GM04504 (cell line): ENCODE results near the gene INPP5A.

Experiments used
- DNase-seq: peaks from one replicate; pipeline ENCODE4 v3.0.0-alpha.2; 2012; ENCODE audit warnings: low read depth

INPP5A gene

DNA sequence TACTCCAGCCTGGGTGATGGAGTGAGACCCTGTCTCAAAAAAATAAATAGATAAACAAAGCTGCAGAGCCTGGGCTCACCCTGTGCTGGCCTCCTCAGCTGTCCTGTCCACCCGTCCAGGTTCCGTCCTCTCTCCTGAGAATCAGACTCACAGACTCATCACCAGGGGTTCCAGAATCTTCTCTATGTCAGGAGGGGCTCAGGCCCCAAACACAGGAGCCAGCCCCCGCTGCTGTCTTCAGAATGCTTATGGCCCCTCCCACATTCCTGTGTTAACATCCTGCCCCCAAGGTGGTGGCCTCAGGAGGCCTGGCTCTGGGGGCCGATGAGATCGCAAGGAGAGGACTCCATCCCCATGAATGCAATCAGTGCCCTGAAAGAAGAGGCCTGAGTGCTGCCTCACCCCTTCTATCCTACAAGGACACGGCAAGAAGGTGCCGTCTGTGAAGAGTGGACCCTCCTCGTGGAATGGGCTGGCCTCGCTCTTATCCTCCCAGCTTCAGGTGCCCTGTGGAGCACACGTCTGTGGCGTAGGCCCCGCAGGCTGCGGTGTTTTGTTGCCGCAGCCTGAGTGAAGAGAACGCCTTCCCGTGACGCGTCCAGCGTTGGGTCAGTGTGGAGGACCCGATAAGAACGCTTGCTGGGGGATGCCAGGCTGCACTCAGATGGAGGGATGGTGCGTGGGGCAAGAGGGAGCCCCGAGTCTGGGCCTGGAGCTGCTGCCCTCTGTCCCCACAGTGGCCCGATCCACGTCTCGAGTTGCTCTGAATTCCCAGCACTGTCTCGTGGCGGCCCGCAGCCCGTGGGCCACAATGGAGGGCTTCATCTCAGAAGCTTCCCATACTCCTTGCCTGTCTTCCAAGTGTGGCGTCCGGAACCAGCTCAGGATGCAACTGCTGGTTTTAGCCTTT is 77.1 kb downstream of the INPP5A start:
- no peak for DNase-seq

DNA sequence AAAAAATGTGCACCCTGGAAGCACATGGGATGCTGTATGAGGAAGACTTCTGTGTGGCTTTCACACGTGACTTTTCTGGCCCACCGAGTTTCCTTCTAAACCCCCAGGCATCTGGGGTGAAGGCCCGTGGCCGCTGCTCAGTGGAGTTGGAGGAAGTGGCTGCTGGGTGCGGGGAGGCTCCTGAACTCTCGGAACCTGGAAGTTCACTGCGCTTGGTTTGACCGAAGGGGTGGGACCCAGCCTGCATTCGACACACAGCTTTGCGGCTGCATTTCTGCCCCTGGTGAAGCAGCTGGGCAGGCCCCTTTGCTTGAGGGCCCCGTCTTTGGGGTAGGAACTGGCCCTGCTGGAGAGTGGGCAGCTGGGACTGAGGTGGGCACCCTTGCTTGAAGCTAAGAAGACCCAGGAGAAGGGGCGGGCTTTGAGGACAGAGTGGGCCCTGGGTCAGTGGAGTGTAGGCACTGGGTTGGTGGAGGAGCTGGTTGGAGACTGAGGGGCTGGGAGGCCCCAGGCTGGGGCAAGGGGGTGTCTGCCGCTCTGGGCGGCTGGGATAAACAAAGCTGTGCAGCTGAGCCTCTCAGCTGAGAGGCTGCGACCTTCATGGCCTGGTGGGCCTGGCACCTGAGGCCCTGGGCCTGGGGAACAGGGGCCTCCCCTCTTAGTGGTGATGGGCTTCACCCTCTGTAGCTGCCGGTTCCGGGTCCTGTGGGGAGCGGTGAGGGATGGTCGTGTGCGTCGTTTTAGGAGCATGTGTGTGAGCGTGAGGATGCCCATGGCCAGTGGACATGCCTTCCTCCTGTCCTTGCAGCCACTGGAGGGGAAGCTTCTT is 78.0 kb downstream of the INPP5A start:
- DNase-seq: no peak

DNA sequence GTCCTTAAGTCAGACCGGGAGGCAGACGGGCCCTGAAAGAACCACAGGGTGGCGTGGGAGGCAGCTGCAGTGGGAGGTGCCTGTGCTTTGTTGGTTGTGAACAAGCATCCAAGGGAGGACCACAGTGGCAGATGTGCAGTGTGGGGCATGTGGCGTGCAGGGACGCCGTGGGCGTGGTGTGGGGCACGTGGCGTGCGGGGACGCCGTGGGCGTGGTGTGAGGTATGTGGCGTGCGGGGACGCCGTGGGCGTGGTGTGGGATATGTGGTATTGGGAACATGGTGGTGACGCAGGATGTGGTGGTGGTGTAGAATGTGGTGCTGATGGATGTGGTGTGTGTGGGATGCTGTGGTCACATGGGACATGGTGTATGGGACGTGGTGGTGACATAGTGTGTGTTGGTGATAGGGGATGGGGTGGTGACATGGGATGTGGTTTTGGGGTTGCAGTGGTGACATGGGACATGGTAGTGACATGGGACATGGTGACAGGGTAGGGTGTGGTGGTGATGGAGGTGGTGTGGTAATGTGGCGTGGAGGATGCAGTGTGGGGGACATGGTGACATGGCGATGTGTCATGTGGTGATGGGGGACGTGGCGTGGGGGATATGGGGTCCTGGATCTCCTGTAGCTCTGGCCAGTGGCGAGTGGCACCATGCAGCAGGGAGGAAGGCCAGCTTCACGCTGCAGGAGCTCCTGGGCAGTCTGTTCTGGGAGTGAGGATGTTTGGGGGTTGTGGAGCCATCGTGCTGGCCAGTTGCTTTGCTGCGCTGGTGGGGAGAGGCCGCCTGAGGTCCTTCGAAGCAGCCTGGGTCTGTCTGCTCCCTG is 78.8 kb downstream of the INPP5A start:
- DNase-seq: no peak

DNA sequence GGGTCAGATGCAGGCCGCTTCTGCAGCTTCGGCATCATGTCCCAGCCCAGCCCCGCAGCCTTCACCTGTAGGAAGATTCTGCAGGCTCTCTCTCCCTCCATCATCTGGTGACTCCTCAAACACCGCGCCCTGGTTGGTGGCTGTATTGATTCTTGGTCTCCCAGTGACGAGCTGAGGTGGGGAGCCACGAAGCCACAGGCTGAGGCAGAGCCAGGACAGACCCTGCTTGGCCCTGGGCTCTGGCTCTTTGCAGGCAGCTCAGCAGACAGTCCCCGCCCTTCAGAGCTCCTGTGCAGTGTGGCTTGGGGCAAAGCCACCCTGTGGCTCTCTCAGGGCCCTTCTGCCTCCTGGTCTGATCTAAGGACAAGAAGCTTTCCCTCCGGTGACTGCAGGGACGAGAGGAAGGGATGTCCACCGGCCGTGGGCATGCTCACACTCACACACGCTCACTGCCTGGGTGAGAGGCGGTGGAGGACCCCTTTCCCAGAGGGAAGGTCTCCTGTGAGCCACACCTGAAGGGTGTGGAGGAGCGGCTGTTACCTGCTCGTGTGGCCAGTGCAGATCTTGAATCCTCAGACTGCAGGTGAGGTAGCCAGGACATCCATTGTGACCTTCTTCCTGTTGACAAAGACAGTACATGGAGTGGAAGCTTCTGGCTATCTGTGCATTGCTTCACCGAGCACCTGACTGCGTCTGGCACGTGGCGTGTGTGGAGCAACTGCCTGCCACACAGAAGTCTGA is 79.6 kb downstream of the INPP5A start:
- no peak for DNase-seq

DNA sequence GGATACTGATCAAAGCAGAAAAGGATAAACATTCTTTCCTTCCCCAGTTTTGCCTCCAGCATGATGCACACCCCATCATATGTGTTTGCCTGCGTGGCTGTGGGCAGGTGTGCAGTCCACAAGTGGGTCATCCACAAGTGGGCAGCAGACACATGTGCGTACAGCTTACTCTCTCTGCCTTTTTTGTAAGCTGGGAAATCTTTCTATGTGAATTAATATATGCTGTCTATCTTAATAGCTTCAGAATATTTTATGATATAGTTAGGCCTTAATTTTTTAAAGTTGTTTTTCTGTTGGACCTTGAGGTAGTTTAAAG is 80.1 kb downstream of the INPP5A start:
- no peak for DNase-seq

DNA sequence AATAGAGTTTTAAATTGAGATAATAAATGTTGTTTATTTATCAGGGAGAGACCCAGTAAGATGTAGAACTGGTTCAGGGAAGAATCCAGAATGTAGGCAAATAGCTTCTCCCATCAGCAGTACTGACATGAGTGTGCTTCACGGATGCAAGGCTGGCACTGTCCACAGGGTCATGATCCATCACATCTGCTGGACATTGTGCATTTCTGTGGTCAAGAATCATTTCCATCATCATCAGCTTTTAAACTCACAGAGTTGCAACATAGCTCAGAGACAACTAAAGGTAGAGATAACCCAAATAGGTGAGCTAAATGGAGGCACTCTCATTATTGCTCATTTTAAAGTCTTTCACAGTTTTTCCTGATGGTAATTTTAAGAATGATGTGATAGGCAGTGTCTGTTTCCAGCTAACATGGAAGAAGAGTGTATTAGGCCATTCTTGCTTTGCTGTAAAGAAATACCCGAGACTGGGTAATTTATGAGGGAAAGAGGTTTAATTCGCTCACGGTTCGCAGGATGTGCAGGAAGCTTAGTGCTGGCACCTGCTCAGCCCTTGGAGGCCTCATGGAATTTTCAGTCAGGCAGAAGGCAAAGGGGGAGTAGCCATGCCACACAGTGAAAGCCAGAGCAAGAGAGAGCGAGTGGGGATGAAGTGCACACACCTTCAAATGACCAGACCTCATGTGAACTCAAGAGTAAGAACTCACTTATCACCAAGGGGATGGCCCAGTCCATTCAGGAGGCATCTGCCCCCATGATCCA is 80.8 kb downstream of the INPP5A start:
- no peak for DNase-seq

DNA sequence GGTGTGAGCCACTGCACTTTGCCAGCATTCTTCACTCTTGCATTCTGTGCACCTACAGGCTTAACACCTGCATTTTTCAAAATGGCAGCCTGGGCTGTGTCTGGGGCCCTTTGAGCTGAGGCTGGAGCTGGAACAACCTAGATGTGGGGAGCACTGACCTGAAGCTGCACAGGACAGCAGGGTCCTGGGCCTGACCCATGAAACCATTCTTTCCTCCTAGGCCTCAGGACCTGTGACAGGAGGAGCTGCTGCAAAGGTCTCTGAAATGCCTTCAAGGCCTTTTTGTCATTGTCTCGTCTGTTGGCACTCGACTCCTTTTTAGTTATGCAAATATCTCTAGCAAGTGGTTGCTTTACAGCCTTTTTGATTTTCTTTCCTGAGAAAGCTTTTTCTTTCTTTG is 82.3 kb downstream of the INPP5A start:
- DNase-seq: no peak

DNA sequence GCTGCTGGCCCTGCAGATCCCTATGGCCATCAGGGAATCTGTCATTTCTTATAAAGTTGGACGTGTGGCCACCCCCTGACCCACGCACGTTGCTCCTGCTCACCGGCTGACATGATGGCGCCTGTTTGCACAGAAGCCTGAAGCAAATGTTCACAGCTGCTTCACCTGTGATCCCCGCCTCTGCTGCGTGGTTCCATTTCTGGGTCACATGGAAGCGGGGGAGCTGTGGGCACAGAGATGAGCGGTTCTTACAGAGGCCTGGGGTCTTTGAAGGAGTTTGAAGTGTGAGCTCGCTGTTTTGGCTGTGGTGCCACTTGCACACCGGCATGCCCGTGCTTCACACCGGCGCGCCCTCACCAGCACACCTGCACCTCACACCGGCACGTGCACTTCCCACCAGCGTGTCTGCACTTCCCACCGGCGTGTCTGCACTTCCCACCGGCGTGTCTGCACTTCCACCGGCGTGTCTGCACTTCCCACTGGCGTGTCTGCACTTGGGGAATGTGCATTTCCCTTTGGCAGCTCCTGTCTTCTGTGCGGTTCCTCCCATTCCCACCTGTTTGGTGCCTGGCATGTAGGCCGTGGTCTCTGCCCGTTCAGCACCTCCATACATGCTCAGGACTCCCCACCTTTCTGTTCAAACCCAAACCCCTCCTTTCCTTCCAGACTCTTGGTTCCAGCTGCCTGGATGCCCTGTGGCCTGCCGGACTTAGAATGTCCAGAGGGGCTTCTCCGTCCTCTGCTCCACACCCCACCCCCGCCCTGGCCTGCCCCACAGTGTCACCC is 86.7 kb downstream of the INPP5A start:
- no peak for DNase-seq

DNA sequence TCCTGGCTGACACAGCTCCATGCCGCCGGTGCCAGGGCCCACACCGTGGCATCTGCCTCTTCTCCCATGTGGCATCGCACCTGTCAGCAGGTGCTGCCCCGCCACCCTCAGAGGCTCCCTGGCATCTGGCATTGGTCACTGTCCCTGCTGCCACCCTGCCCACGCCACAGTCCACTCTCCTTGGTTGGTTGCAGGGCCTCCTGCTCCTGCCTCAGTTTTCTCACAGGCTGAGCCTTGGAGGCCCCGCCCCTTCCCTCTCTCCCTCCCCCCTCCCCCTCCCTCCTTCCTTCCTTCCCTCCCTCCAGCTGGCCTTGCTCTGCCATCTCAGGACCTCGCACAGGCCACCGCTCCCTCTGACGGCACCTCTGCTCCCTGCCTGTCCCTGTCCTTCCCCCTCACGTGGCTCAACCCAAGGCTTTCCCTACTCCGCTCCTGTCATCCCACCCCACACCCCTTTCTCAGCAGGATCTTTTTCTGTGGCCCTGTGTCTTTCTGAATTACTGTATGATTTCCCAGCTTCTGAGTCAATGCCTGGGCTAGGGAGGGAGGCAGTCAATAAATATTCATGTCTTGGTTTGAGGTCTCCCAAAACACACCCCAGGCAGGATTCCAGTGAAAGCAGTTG is 87.4 kb downstream of the INPP5A start:
- no peak for DNase-seq

DNA sequence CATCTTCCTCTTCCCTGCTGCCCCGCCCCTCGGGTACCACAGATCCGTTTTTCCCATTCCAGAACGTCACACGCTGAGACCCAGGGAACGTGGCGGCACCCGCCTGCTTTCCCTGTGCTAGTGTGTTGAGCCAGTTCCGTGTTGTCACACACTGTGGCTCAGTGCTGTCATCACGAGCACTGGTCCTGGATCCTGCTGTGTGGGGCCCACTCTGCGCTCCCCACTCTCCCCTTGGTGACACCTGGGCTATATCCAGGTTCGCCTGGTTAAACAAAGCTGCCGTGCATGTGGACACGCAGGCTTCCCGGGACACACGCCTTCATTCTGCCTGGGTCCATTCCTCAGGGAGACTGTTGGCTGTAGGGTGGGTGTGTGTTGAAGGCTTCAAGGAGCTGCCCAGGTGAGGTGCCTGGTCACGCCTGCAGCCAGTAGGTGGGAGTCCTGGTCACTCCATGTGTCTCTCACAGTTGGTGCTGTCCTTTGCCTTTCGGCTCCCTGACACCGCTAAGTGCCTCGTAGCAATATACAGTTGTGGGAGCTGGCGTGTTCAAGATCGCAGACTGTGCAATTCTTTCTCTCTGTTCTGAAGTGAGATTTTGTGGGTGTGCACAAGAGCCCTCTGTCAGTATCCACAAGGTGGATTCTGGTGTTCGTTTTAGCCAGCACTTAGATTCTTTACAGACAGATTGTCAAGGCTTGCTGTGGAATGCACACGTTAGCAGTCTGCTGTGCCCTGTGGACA is 88.6 kb downstream of the INPP5A start:
- no peak for DNase-seq

DNA sequence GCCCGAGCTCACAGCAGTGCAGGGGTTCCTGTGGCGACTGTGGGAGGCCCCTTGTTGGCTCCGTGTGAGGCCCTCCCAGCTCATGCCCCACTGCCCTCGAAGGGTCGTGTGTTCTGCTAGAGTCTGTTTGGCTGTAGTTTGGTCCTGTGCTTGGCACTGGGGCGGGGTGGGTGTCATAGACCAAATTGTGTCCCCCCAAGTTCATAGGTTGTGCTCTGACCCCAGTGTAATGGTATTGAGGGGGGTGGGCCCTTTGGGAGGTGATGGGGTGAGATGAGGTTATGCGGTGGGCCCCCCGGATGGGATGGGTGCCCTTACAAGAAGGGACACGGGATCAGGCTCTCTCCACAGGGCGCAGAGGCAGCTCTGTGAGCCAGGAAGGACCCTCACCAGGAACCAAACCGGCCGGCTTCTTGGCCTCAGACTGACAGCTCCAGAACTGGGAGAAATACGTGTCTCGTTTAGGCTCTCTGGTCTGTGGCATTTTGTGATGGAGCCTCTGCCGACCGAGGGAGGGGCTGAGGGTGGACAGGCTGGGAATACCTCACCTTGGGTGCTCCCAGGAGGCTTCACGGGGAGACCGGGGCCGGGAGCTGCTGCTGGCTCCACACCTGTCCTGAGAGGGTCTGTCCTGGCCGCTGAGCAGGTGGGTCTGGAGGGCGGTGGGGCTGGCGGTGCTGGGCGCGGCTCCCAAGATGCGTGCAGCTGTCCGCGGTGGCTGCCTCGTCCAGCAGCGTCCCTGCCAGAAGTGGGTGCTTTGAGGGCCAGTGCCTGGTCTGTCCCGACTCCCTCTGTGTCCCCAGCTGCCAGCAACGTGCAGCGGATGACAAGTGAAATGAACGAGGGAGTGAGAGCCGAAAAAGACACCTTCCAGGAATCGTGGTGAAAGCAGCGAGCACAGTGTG is 89.4 kb downstream of the INPP5A start:
- no peak for DNase-seq

DNA sequence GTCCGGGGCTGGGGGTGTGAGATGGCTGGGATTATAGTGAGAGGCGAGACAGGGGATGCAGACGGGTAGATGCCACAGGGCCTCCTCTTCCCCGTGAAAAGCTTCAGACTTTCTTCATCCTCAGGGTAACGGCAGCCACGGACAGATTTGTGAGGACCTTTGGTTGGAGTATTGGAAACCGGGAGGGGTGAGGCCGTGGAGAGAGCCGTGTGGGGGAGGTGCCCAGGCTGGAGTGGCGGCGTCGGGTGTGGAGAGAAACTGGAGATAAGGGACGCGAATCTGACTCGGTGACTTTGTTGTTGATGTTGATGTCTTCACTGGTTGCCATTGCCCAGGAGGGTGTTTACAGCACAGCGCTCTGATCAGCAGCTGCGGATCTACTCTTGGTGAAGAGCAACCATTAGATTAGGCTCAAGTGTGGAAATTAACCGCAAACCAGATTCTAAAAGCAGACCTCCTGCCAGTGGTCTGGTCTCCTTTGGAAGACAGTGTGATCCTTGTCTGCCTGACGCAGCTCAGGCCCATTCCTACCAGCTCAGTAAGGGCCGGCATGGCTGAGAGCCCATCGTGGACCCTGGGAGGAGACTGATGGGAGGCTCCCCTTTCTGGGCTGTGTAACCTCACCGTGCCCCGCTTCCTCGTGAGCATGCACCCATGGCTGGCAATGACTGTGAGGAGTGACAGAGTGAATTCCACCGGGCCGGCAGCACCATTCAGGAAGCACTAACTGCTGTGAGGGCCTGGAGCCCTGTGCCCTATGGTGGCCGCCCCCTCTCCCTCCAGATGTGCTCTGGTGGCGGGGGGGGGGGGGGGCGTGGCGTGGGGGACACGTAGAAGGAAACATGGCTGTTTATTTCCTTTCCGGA is 90.3 kb downstream of the INPP5A start:
- no peak for DNase-seq

DNA sequence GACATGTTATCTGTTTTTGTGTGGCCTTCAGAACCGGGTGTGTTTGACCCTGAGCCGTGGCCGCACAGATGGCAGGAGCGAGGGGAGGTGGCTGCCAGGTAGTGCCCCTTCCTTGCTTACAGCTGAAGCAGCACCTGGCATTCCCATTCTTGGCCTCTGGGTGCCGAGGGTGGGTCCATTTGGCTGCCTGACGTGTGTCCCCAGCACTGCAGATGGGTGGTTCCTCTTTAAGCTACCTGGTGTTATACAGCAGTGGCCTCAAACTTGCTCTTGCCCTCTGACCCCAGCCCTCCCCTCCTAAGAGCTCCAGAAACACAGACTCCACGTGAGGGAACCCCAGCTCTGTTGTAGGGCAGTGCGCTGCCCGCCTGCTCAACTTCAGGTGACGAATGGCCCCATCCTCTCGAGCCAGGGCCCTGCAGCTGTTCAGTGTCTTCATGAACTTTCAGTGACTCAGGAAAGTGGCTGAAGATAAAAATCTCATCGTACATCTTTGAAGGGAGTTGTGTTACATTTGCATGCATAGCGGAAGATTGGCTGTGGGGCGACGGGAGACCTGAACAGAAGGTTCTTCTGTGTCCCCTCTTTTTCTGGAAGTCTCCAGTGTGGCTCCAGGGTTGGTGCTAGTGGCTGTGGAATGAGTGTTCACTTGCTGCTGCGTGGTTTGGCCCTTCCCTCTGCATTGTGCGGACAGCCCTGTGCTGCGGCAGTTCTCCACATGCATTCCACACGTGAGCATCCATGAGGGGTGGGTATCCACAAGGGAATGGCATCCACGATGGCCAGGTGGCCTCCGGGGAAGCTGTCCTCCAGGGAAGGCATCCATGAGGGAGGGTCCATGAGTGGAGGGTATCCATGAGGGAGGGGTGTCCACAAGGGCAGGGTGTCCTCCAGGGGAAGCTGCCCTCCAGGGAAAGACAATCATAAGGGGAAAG is 91.6 kb downstream of the INPP5A start:
- no peak for DNase-seq

DNA sequence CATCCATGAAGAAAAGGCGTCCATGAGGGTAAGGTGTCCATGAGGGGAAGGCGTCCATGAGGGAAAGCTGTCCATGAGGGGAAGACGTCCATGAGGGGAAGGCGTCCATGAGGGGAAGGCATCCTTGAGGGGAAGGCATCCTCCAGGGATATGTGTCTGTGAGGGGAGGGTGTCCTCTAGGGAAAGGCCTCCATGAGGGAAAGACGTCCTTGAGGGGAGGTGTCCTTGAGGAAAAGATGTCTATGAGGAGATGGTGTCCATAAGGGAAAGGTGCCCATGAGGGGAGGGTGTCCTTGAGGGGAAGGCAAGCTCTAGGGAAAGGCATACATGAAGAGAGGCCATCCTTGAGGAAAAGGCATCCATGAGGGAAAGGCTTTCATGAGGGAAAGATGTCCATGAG is 92.6 kb downstream of the INPP5A start:
- no peak for DNase-seq

DNA sequence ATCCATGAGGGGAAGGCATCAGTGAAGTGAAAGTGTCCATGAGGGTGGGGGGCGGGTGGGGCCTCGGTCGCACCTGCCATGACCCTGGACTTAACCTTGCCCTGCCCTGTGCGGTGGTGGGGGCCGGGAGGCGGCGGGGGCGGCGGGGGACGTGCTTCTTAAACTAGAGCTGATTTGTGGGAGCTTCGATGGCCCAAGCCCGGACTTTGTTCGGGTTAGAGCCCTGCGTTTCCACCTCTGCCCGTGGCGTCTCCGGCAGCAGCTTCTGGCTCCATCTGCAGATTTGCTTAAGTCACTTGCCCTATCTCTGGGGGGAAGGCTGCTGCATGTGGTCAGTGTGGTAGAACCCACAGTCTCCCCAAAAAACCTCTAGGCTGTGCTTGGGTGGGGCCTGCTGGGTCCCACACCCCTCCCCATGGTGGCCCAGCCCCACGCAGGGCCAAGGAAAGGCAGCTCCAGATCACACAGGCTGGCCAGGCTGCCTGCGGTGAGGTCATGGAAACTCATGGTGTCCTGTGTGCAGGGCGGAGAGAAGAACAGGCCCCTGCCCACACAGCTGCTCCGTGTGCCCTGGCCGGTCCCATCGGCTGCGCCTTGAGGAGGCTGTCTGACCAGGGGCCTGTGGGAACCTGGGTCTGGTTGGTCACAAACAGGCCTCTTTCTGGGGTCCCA is 93.2 kb downstream of the INPP5A start:
- no peak for DNase-seq
